ENCODE measurements around the gene HS3ST2. TPM values are rescaled to one million over a fixed set of nuclear protein-coding genes. Genes with fewer than 3 reads are reported as not detected.

HS3ST2 gene
- total RNA-seq, 1 donor from 2014 or later = not detected

DNA sequence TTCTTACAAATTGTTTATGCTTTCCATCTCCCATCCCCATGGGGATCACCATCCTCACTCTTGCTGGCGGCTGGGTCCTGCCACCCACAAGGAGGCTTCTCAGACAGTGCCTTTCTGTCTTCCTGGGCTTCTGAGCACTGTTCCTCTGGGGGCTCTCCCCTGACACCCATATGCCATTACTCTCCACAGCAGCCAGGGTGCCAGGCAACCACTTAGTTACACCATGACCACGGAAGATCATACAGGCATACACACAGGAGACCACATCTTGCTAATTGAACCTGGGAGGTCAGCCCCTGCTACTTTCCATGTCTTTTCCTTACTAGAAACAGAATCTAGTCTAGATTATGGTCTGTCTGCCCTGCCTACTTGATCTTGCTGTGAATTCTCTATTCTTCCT is 27.7 kb upstream of the HS3ST2 start:
- Mint-ChIP-seq H3K36me3 (ENCODE audit: low read depth) (no peaks in the 10 kb centered on the region), H3K4me3 (ENCODE audit: unreplicated experiment) (no peak overlapping the region), H3K27ac (ENCODE audit: unreplicated experiment) (no peak overlapping the region), H3K4me1 (ENCODE audit: low read depth) (no peaks in the 10 kb centered on the region), H3K27me3 (ENCODE audit: low read depth) (no peaks in the 10 kb centered on the region), H3K9me3 (ENCODE audit: low read depth) (no peaks in the 10 kb centered on the region)
- TF ChIP-seq CTCF (IDR thresholded peaks at IDR 0.05) = no peak
- no peak for DNase-seq (ENCODE audit: low spot score)

GRCh38 chr16:22786691-22787090 is 27.3 kb upstream of the HS3ST2 start:
- no peaks in the 10 kb centered on the region for H3K9me3 Mint-ChIP-seq (ENCODE audit: low read depth)
- no peaks in the 10 kb centered on the region for H3K36me3 Mint-ChIP-seq (ENCODE audit: low read depth)
- H3K4me3 Mint-ChIP-seq (ENCODE audit: unreplicated experiment) = no peak overlapping the region
- DNase-seq (ENCODE audit: low spot score) = no peak
- H3K27ac Mint-ChIP-seq (ENCODE audit: unreplicated experiment) = no peak overlapping the region
- TF ChIP-seq CTCF (IDR thresholded peaks at IDR 0.05) = no peak
- H3K4me1 Mint-ChIP-seq (ENCODE audit: low read depth) = no peaks in the 10 kb centered on the region
- H3K27me3 Mint-ChIP-seq (ENCODE audit: low read depth) = no peaks in the 10 kb centered on the region

- H3K4me1 Mint-ChIP-seq (ENCODE audit: low read depth) = no peaks in the 10 kb centered on the region
- H3K27ac Mint-ChIP-seq (ENCODE audit: unreplicated experiment) = no peak overlapping the region
- DNase-seq (ENCODE audit: low spot score) = no peak
- no peaks in the 10 kb centered on the region for H3K36me3 Mint-ChIP-seq (ENCODE audit: low read depth)
- no peak for TF ChIP-seq CTCF (IDR thresholded peaks at IDR 0.05)
- peaks cover 4% of the 10 kb centered on the region for H3K9me3 Mint-ChIP-seq (ENCODE audit: low read depth)
- H3K27me3 Mint-ChIP-seq (ENCODE audit: low read depth) = no peaks in the 10 kb centered on the region
- no peak overlapping the region for H3K4me3 Mint-ChIP-seq (ENCODE audit: unreplicated experiment)
Observed at GRCh38 chr16:22787466-22788192, 26.3 kb upstream of the HS3ST2 start.

GRCh38 chr16:22788193-22788530 is 25.8 kb upstream of the HS3ST2 start:
- no peak for DNase-seq (ENCODE audit: low spot score)
- Mint-ChIP-seq H3K36me3 (ENCODE audit: low read depth) (no peaks in the 10 kb centered on the region), H3K27ac (ENCODE audit: unreplicated experiment) (no peak overlapping the region), H3K4me1 (ENCODE audit: low read depth) (no peaks in the 10 kb centered on the region), H3K27me3 (ENCODE audit: low read depth) (no peaks in the 10 kb centered on the region), H3K9me3 (ENCODE audit: low read depth) (peaks cover 4% of the 10 kb centered on the region), H3K4me3 (ENCODE audit: unreplicated experiment) (no peak overlapping the region)
- no peak for TF ChIP-seq CTCF (IDR thresholded peaks at IDR 0.05)

- Mint-ChIP-seq H3K4me3 (ENCODE audit: unreplicated experiment) (no peak overlapping the region), H3K27ac (ENCODE audit: unreplicated experiment) (no peak overlapping the region), H3K9me3 (ENCODE audit: low read depth) (peaks cover 14% of the 10 kb centered on the region), H3K27me3 (ENCODE audit: low read depth) (no peaks in the 10 kb centered on the region), H3K4me1 (ENCODE audit: low read depth) (no peaks in the 10 kb centered on the region), H3K36me3 (ENCODE audit: low read depth) (no peaks in the 10 kb centered on the region)
- TF ChIP-seq CTCF (IDR thresholded peaks at IDR 0.05) = no peak
- no peak for DNase-seq (ENCODE audit: low spot score)
Observed at GRCh38 chr16:22789281-22789945, 24.5 kb upstream of the HS3ST2 start.

Data from chondrocyte (in vitro differentiated cells).